NOMO-1 treated with DMSO at 0.1 percent for 48 hours (cell line): ENCODE results near the gene ALKBH1.
A peak's percentile ranks its signal among the peaks of the same experiment; 100 is the strongest.
"Not testable (repeated sequence)": the region's sequence is repeated elsewhere in the genome, so short reads cannot be mapped to it uniquely, and the experiment has no call there.

Experiments used
- DNase-seq: peaks from one replicate; lab custom pipeline; 2025; ENCODE audit not compliant: unreplicated experiment; lab: John Stamatoyannopoulos, UW

The ALKBH1 gene

DNA sequence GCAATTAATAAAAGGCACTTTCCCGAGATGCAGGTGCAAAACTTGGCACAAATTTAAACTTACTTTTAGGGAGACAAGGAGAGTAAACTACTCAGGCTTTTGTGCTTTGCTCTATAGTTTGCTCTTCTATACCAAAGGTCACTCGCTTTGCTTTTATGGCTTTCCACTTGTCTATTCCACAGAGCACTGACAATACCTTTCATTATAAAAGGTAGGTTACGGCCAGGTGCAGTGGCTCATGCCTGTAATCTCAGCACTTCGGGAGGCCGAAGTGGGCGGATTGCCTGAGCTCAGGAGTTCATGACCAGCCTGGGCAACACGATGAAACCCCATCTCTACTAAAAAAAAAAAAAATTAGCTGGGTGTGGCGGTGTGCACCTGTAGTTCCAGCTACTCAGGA, 32.9 kb downstream of the ALKBH1 start:
- DNase-seq: no peak

DNA sequence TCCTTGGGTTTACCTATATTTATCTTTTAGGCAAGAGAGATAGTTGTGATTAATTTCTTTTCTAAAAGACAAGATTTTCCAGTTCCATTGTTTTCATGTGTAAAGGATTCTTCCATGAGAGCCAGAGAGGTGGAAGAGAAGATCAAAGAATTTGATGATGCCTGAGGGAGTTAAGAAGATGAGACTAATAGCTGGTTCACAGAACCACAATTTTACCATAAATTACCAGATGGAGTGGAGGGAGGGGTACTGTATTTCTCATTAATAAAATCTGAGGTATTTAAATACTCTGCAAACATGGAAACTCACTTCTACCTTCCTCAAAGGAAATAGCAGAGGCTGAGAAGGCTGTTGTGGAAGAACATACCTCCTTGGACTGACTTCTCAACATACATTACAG, 34.6 kb downstream of the ALKBH1 start:
- DNase-seq: no peak

- DNase-seq: no peak
Measured at GRCh38 chr14:77667331-77667730, 40.5 kb downstream of the ALKBH1 start.

GRCh38 chr14:77663293-77663692, 44.5 kb downstream of the ALKBH1 start:
- DNase-seq: no peak

- not testable (repeated sequence) for DNase-seq
Measured at GRCh38 chr14:77661562-77661961, 46.3 kb downstream of the ALKBH1 start.

DNA sequence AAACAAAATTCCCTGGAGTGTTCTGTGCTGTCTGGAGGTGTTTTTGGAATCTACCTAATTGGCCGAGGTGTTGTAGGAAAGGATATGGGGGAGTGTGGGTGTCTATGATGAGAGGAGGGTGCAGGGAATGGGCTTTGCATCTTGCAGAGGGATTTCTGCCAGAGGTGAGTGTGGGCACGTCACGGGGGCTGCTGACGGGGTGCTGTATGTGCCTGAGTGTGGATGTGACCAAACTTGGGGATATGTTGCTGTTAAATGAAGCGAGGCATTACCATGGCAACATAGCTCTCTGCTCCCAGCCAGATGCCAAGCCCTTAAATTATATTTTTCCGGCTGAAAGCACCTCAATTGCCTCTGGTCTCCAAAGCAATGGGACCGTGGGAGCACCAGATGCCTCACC, 47.1 kb downstream of the ALKBH1 start:
- no peak for DNase-seq

DNA sequence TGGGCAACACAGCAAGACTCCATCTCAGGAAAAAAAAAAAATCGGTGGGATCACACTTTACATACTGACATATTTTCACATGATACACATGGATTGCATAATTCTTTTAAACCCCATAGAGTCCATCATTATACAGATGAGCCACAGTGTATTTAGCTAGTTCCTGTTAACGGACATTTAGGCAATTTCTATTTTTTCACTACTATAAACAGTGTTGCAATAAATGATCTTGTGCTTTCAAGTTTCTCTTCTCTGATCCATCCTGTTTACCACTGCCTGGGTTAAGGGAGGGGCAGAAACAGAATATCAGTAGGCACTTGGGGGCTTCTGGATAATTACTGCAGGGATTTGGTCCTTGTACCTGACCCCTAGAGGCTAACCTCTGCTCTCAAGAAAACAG, 48.0 kb downstream of the ALKBH1 start:
- peak; percentile 95 for DNase-seq

DNA sequence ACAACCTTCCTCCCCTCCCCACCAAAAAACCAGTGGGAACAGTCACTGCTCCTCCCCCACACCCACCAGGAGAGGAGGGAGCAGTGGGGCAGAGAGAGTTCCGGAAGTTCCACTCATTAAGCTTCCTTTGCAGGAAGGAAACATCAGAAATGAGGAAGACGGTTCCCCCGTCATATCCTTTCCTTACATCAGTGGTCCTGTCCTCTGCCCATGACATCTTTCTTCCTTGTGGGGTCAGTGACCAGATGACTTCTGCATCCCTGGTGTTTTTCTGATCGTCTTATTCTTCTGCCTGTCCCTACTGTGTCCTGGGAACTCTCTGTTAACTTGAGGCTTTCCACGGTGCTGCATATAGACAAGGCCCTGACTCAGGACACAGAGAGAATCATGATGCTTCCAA, 50.5 kb downstream of the ALKBH1 start:
- DNase-seq: peak; percentile 12

- no peak for DNase-seq
Measured at GRCh38 chr14:77654001-77654441, 53.8 kb downstream of the ALKBH1 start.

- DNase-seq: no peak
Measured at GRCh38 chr14:77649326-77649725, 58.5 kb downstream of the ALKBH1 start.

GRCh38 chr14:77648520-77649200, 59.2 kb downstream of the ALKBH1 start:
- DNase-seq: no peak

GRCh38 chr14:77647853-77648252, 60.0 kb downstream of the ALKBH1 start:
- no peak for DNase-seq

GRCh38 chr14:77646907-77647306, 60.9 kb downstream of the ALKBH1 start:
- DNase-seq: no peak

DNA sequence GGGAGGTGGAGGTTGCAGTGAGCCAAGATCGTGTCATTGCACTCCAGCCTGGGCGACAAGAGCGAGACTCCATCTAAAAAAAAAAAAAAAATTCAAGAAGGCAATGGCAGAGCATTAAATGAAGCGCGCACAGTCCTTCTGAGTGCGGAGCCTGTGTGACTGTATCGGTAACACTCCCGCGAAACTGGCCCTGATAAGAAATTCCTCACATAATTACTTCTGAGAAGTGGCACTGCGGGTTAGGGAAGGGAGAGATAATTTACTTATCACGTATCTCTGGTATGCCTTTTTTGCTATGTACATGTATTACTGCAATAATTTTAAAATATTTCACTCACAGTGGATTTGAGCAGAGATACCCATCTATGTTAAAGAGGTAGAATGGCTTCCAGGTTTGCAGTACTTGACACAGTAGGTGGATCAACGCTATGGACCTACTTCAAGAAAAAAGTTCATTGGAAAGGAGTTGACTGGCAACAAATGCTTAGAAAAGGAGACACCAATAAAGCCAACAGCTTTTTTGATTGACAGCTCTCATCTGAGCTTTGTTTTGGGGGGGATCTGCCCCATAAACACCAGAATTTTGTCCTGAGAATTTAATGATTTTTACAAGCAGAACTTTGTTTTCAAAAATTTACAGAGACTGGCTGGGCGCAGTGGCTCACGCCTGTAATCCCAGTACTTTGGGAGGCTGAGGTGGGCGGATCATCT, 62.1 kb downstream of the ALKBH1 start:
- DNase-seq: no peak

DNA sequence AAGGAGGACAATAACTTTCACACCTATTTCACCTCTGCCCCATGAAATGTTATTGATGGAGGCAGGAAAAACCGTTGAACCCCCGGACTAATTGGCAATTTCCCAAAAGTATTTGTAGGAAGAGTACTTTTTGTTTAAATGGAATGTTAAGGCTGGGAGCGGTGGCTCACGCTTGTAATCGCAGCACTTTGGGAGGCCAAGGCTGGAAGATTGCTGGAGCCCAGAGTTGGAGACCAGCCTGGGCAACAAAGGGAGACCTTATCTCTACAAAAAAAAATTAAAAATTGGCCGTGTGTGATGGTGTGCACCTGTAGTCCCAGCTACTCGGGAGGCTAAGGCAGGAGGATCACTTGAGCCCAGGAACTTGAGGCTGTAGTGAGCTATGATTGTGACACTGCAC, 65.4 kb downstream of the ALKBH1 start:
- DNase-seq: no peak

DNA sequence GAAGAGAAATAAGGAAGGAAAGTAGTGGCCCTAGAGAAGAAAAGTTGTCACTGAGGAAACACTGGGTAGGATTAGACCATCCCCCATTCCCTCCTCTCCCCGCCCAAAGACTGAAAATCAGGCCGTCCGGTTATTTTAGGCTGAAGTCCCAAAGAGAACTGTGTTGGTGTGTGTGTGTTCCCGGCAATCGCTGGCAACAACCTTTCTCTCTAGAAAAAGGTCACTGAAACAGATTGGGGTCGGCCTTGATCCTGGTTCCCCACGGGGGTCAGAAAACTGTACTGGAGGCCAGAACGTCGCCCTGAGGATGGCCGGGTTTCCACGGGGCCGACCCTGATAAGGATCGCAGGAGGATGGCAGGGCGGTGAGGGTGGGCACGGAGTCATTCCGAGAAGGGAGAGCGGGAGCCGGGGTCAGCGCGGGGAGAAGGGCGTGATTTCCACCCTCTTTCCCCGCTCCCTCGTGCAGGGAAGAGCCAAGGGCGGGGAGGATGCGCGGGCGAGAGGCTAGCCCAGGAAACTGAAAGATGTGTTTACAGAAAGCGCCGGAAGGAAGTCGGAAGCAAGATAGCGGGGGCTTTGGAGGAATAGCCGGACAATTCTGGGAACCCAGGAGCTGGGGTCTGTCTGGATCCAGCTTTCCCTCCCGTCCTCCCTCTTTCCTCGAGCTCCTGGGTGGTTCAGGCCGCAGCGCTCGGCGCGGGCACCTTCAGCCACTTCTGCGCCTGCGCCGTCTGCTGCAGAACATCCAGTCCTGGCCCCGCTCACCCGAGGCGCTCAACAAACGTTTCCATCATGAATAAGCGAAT, 66.1 kb downstream of the ALKBH1 start:
- peak; percentile 87 for DNase-seq

DNA sequence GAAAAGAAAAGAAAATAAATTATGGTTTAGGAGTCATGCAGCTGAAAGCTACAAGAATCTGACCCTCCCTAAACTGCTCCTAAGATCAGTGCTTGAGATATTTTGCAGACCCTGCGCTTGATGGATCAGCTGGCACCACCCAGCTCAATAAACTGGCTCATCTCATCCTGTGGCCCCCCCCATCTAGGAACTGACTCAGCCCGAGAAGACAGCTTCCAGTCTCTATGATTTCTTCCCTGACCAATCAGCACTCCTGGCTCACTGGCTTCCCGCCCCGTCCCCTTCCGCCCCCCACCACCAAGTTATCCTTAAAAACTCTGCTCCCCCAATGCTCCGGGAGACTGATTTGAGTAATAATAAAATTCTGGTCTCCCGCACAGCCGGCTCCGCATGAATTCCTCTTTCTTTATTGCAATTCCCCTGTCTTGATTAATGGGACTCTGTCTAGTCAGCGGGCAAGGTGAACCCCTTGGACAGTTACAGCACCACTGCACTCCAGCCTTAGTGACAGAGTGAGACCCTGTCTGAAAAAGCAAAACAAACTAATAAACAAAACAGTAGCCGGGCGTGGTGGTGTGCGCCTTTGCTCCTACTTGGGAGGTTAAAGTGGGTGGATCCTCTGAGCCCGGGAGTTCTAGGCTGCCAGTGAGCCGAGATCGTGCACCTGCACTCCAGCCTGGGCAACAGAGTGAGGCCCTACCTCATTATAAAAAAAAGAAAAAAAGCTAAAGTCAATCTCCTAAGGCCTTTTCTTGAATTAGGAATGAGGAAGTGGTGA, 66.9 kb downstream of the ALKBH1 start:
- peak; percentile 52 for DNase-seq

DNA sequence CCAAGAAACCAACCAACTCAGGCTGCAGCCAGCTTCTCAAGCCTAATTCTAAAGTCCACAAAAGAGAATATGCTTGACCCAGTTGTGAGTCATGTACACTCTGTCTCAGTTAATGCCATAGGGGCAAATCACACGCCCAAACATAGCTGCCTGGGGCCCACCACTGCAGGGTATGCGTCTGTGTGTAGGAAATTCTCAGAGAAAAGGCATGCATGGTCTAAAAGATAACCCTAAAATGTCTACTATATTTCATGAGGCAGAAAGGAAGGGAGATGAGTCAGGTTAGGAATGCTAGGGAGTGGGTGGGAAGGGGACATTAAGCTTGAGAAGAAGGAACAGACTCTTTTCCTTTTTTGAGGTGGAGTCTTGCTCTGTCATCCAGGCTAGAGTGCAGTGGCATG, 69.1 kb downstream of the ALKBH1 start:
- DNase-seq: no peak

DNA sequence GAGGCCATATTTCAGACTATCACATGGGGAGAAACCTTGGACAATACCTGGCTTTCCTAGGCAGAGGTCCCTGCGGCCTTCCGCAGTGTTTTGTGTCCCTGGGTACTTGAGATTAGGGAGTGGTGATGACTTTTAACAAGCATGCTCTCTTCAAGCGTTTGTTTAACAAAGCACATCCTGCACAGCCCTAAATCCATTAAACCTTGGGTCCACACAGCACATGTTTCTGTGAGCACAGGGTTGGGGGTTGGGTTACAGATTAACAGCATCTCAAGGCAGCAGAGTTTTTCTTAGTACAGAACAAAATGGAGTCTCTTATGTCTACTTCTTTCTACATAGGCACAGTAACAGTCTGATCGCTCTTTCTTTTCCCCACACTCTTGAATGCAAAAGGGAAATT, 72.0 kb downstream of the ALKBH1 start:
- not testable (repeated sequence) for DNase-seq

GRCh38 chr14:77635466-77635865, 72.4 kb downstream of the ALKBH1 start:
- not testable (repeated sequence) for DNase-seq

GRCh38 chr14:77630111-77630510, 77.7 kb downstream of the ALKBH1 start:
- no peak for DNase-seq
